HK-2 (cell line): ENCODE data around the gene CTLA4.
"Not testable (repeated sequence)": the region's sequence is repeated elsewhere in the genome, so short reads cannot be mapped to it uniquely, and the experiment has no call there.

Source experiments
- DNase-seq: peaks from one replicate; pipeline ENCODE4 v3.0.0-alpha.2; 2018; ENCODE audit not compliant: unreplicated experiment

Gene CTLA4

GRCh38 chr2:203857656-203858055, 9.9 kb upstream of the CTLA4 start:
- no peak for DNase-seq

- no peak for DNase-seq
Measured at GRCh38 chr2:203858176-203858575, 9.4 kb upstream of the CTLA4 start.

- DNase-seq: no peak
Measured at GRCh38 chr2:203859030-203859789, 8.4 kb upstream of the CTLA4 start.

GRCh38 chr2:203861197-203861596, 6.4 kb upstream of the CTLA4 start:
- DNase-seq: no peak

- DNase-seq: no peak
Measured at GRCh38 chr2:203861607-203862006, 6.0 kb upstream of the CTLA4 start.

GRCh38 chr2:203869223-203870042, 1.9 kb downstream of the CTLA4 start:
- no peak for DNase-seq

- DNase-seq: no peak
Measured at GRCh38 chr2:203870481-203870880, 2.9 kb downstream of the CTLA4 start.

- no peak for DNase-seq
Measured at GRCh38 chr2:203870941-203871340, 3.4 kb downstream of the CTLA4 start.

GRCh38 chr2:203871371-203871983, 3.9 kb downstream of the CTLA4 start:
- no peak for DNase-seq

GRCh38 chr2:203873461-203873860, 5.9 kb downstream of the CTLA4 start:
- DNase-seq: no peak

- no peak for DNase-seq
Measured at GRCh38 chr2:203873921-203874631, 6.5 kb downstream of the CTLA4 start.

GRCh38 chr2:203875471-203875870, 7.9 kb downstream of the CTLA4 start:
- DNase-seq: no peak

- DNase-seq: no peak
Measured at GRCh38 chr2:203876328-203876727, 8.8 kb downstream of the CTLA4 start.

GRCh38 chr2:203878063-203878462, 10.5 kb downstream of the CTLA4 start:
- no peak for DNase-seq

GRCh38 chr2:203880557-203881125, 13.1 kb downstream of the CTLA4 start:
- no peak for DNase-seq

GRCh38 chr2:203881185-203881584, 13.6 kb downstream of the CTLA4 start:
- not testable (repeated sequence) for DNase-seq

- no peak for DNase-seq
Measured at GRCh38 chr2:203882551-203882950, 15.0 kb downstream of the CTLA4 start.

GRCh38 chr2:203886661-203887151, 19.1 kb downstream of the CTLA4 start:
- DNase-seq: no peak

GRCh38 chr2:203887677-203888076, 20.1 kb downstream of the CTLA4 start:
- no peak for DNase-seq

GRCh38 chr2:203889542-203889941, 22.0 kb downstream of the CTLA4 start:
- no peak for DNase-seq

GRCh38 chr2:203889944-203890343, 22.4 kb downstream of the CTLA4 start:
- no peak for DNase-seq

- DNase-seq: no peak
Measured at GRCh38 chr2:203890733-203891132, 23.2 kb downstream of the CTLA4 start.
